BJ (cell line): ENCODE measurements around the gene CAMSAP3. TPM values are rescaled to one million over a fixed set of nuclear protein-coding genes. Genes with fewer than 3 reads are reported as not detected.

ENCODE experiments used
- CTCF ChIA-PET: fragments of 350-600 bp; formaldehyde crosslinking; extraction: SDS; loops from one replicate; lab custom pipeline; 2021; ENCODE audit warnings: antibody characterized with exemption, inconsistent platforms; lab: Yijun Ruan, JAX
- POLR2A ChIA-PET: fragments of 300-600 bp; sonication (Branson Sonifier 250); formaldehyde crosslinking; extraction: SDS; loops from one replicate; lab custom pipeline; 2021; ENCODE audit warnings: antibody characterized with exemption; lab: Charles Lee
- DNase-seq: peaks from one replicate; pipeline ENCODE4 v3.0.0-alpha.2; 2011; ENCODE audit warnings: low read depth
- H3K27me3 ChIP-seq: 2 replicates; pipeline ENCODE4 v1.6.0; 2011; ENCODE audit warnings: low read length; ENCODE audit not compliant: control insufficient read depth, insufficient read depth
- H3K36me3 ChIP-seq: 2 replicates; pipeline ENCODE4 v1.5.1; 2011; ENCODE audit warnings: low read length; ENCODE audit not compliant: control insufficient read depth, insufficient read depth
- H3K4me3 ChIP-seq: 2 replicates; pipeline ENCODE4 v1.5.1; 2011; ENCODE audit warnings: low read depth, mild to moderate bottlenecking, control low read depth, low read length
- polyA plus RNA-seq: library from polyadenylated mRNA; depleted of rRNA; stranded (reverse); fragments of >200 nt; gene quantifications from 2 replicates; pipeline ENCODE4 v1.2.3, GENCODE V29; 2011
- TF ChIP-seq, protein P1 (sequence below): IDR thresholded peaks from 2 replicates; pipeline ENCODE4 v1.5.1; 2011; ENCODE audit warnings: low read depth, mild to moderate bottlenecking, control low read depth, inconsistent platforms, low read length, moderate library complexity; ENCODE audit not compliant: insufficient read depth

The CAMSAP3 gene
- polyA plus RNA-seq, 1 experiment: not detected

DNA sequence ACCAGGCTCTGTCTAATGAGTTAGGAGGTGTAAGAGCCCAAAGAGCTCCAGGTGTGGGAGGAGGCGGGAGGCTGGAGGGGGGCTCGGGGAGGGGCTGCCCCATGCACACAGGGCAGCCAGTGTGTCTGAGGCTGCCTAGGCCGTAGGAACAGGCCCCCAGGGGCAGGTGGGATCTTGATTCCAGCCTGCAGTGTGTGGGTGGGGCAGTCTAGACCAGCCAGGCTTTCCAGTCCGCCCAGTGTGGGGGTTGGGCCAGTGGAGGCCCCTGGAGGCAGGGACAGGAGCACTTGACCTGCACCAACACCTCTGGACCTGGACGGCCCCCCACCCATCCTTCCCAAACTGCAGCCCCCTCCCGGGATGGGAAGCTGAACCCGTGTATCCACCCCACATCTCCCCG is 5.4 kb upstream of the CAMSAP3 start:
- CTCF ChIA-PET: interaction anchor here (0.6 to 1.8 kb wide), 3 partner anchors 9 to 93 kb away, joined by 3 to 5 read pairs (median 3); no protein-coding TSS in a partner anchor
- peaks cover 1% of the 10 kb centered on the region for H3K27me3 ChIP-seq

DNA sequence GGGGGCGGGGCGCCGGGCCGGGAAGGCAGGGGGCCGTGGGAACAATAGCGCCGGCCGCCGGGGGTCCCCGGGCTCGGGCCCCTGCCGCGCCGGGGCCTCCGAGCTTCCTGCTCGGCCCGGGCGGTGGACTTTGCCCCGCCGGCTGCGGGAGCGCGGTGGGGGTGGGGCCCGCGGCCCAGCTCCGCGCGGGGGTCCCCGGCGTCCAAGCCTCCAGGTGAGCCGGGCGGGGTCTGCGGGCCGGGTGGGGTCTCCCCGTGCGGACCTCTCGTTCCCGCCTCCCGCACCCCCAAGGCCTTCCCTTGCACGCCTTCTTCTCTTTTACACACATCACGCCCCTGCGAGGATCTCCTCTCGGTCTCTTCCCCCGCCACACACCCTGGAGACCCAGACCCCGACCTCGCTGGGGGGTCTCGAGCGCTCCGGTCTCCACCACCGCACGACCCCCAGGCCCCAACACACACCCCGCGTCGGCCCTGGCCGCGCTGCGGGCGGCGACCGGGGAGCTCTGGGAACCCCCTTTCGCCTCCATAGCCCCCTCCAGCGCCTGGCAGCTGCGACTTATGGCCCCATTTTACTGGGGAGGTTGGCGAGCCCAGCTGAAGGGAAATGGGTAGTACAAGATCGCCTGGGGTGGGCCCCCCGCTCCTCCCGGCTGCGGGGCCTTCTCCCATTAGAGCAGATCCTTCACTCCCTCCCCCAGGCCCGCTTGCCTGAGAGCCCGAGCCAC is 711 bp downstream of the CAMSAP3 start:
- TF ChIP-seq, protein P1, sequence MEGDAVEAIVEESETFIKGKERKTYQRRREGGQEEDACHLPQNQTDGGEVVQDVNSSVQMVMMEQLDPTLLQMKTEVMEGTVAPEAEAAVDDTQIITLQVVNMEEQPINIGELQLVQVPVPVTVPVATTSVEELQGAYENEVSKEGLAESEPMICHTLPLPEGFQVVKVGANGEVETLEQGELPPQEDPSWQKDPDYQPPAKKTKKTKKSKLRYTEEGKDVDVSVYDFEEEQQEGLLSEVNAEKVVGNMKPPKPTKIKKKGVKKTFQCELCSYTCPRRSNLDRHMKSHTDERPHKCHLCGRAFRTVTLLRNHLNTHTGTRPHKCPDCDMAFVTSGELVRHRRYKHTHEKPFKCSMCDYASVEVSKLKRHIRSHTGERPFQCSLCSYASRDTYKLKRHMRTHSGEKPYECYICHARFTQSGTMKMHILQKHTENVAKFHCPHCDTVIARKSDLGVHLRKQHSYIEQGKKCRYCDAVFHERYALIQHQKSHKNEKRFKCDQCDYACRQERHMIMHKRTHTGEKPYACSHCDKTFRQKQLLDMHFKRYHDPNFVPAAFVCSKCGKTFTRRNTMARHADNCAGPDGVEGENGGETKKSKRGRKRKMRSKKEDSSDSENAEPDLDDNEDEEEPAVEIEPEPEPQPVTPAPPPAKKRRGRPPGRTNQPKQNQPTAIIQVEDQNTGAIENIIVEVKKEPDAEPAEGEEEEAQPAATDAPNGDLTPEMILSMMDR: no peak
- no peaks in the 10 kb centered on the region for H3K36me3 ChIP-seq
- H3K4me3 ChIP-seq: no peak overlapping the region
- ChIA-PET CTCF (interaction anchor here (1.2 kb wide), 1 partner anchor 203 kb away, joined by 4 read pairs; no protein-coding TSS in a partner anchor), POLR2A (no interaction called here)
- peaks cover 13% of the 10 kb centered on the region for H3K27me3 ChIP-seq
- DNase-seq: no peak

More for the DNA sequence above, 5.4 kb upstream of the CAMSAP3 start:
- DNase-seq: no peak
- TF ChIP-seq, protein P1: no peak
- POLR2A ChIA-PET: no interaction called here
- Histone ChIP-seq H3K4me3 (no peak overlapping the region), H3K36me3 (no peaks in the 10 kb centered on the region)

DNA sequence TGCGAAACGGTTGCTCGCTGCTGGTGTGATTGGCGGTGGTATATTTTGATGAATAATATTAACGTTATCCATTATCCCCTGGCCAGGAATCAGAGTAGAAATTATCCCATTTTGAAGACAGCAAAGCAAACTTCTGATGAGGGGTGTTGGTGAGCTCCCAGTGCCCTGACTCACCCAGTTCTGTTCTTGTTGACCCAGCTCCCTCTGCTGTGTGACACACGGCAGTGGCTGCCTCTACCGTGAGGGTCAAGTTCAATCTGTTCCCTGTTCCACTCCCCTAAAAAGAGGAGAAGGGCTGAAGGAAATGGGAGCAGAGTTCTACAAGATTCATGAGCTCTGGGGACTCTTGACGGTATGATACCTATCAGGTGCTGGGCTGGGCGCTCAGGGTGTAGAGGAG is 2.0 kb downstream of the CAMSAP3 start:
- ChIA-PET POLR2A (no interaction called here), CTCF (interaction anchor here (0.6 to 1.2 kb wide), 3 partner anchors 14 to 202 kb away, joined by 3 to 4 read pairs (median 3); no protein-coding TSS in a partner anchor)
- no peak overlapping the region for H3K4me3 ChIP-seq
- no peaks in the 10 kb centered on the region for H3K36me3 ChIP-seq
- no peak for DNase-seq
- TF ChIP-seq, protein P1: no peak
- H3K27me3 ChIP-seq: peaks cover 13% of the 10 kb centered on the region

DNA sequence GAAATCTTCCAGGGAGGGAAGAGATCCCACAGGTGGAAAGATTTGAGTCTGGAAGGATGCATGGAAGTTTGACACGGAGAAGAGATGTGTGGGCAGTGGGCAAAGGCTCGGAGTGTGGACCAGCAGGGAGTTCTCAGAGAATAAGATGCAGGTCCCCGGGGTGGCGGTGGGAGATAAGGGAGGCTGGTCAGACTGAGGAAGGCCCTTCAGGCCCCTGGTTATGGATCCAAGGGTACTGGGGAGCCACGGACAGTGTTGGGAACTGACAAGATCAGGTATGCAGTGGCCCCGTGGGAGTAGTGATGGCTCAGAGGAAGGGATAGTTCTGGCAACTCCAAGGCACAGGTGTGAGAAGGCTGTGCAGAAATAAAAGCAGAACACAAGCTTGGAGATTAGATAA is 2.5 kb downstream of the CAMSAP3 start:
- CTCF ChIA-PET: interaction anchor here (0.6 to 1.2 kb wide), 2 partner anchors 14 to 56 kb away, joined by 3 read pairs; no protein-coding TSS in a partner anchor
- Histone ChIP-seq H3K27me3 (peaks cover 13% of the 10 kb centered on the region), H3K36me3 (no peaks in the 10 kb centered on the region), H3K4me3 (no peak overlapping the region)
- POLR2A ChIA-PET: no interaction called here
- TF ChIP-seq, protein P1: no peak
- no peak for DNase-seq

DNA sequence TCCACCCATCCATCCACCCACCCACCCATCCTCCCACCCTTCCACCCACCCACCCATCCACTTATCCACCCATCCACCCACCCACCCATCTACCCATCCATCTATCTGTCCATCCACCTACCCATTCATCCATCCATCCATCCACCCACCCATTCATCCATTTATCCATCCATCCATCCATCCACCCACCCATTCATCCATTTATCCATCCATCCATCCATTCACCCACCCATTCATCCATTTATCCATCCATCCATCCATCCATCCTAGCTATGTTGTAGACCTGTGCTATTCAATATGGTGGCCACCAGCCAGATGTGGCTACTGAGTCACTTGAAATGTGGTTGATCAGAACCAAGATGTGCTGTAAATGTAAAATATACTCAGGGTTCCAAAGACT is 5.1 kb downstream of the CAMSAP3 start:
- DNase-seq: no peak
- Histone ChIP-seq H3K4me3 (no peak overlapping the region), H3K36me3 (no peaks in the 10 kb centered on the region), H3K27me3 (peaks cover 10% of the 10 kb centered on the region)
- CTCF ChIA-PET: no interaction called here
- POLR2A ChIA-PET: no interaction called here
- TF ChIP-seq, protein P1: no peak
